ENCODE data around the gene SHOX. TPM values are rescaled to one million over a fixed set of nuclear protein-coding genes. Genes with fewer than 3 reads are reported as not detected.

Gene SHOX
- total RNA-seq, 1 experiment from 2014 or later, result not detected

GRCh38 chrX:614136-614535 is 16.5 kb upstream of the SHOX start:
- Histone ChIP-seq H3K4me2 (ENCODE audit: low read length) (no peak overlapping the region), H3K27me3 (ENCODE audit: insufficient read depth, low read length) (no peaks in the 10 kb centered on the region), H3K4me1 (ENCODE audit: control insufficient read depth in 1 of 2, insufficient read depth in 2 of 2, low read length in 2 of 2) (no peaks in the 10 kb centered on the region), H2AFZ (ENCODE audit: low read depth, low read length, poor library complexity, severe bottlenecking) (no peak overlapping the region), H3K79me2 (ENCODE audit: insufficient read depth, low read length) (no peaks in the 10 kb centered on the region), H3K4me3 (replicated peaks in 1 of 2; ENCODE audit: low read depth in 1 of 2, low read length in 2 of 2) (no peak overlapping the region), H3K9me3 (ENCODE audit: control insufficient read depth in 1 of 2, insufficient read depth in 1 of 2, low read depth in 1 of 2, low read length in 2 of 2) (no peaks in the 10 kb centered on the region), H3K36me3 (ENCODE audit: control insufficient read depth in 1 of 2, insufficient read depth in 2 of 2, low read length in 2 of 2) (no peaks in the 10 kb centered on the region), H3K27ac (ENCODE audit: low read depth, low read length) (no peak overlapping the region), H4K20me1 (ENCODE audit: insufficient read depth) (no peaks in the 10 kb centered on the region), H3K9ac (ENCODE audit: low read length) (no peak overlapping the region), H3K9me2 (ENCODE audit: insufficient read depth) (no peaks in the 10 kb centered on the region)
- intact Hi-C loops (cut with micrococcal nuclease), result no loop called here
- ChIA-PET POLR2A (no interaction called here), RAD21 (ENCODE audit: low non-redundant PET in 1 of 2, low total read pairs in 2 of 2, uncharacterized antibody in 2 of 2, unreplicated experiment in 2 of 2) (no interaction called here), CTCF (no interaction called here)
- ATAC-seq (no peak), DNase-seq (ENCODE audit: low read depth, low spot score) (no peak)
- TF ChIP-seq ELF1 (IDR thresholded peaks at IDR 0.05; ENCODE audit: borderline replicate concordance, low read depth) (no peak), SRF (IDR thresholded peaks at IDR 0.05; ENCODE audit: low read depth) (no peak), MAX (IDR thresholded peaks at IDR 0.05) (no peak), POLR2AphosphoS5 (IDR thresholded peaks at IDR 0.05; ENCODE audit: low read depth, low read length) (no peak), ZBTB33 (IDR thresholded peaks at IDR 0.05; ENCODE audit: extremely low read depth, insufficient replicate concordance, low read length) (no peak), SP1 (IDR thresholded peaks at IDR 0.05; ENCODE audit: low read depth) (no peak), CBX3 (IDR thresholded peaks at IDR 0.05; ENCODE audit: low read depth) (no peak), POLR2A (IDR thresholded peaks at IDR 0.05; ENCODE audit: borderline replicate concordance, extremely low read depth, insufficient read depth, insufficient read length) (no peak), RAD21 (IDR thresholded peaks at IDR 0.05; ENCODE audit: low read depth) (no peak), CTCF (IDR thresholded peaks at IDR 0.05 in 2 of 3, conservative IDR thresholded peaks at IDR 0.05 in 1 of 3; ENCODE audit: borderline replicate concordance in 1 of 3, insufficient read depth in 1 of 3, low read depth in 2 of 3, low read length in 2 of 3) (no peak), ZNF274 (IDR thresholded peaks at IDR 0.05; ENCODE audit: low read depth, low read length) (no peak), FOSL1 (IDR thresholded peaks at IDR 0.05; ENCODE audit: low read depth) (no peak)
- BruUV-seq (replicated peaks), result no TSS peak
